Endothelial cell (in vitro differentiated cells): ENCODE data around the gene GH2. TPM values are rescaled to one million over a fixed set of nuclear protein-coding genes. Genes with fewer than 3 reads are reported as not detected.
A peak's percentile ranks its signal among the peaks of the same experiment; 100 is the strongest.

Experiments used
- DNase-seq: peaks from one replicate; pipeline ENCODE4 v3.0.0; 2021; ENCODE audit warnings: low spot score
- H3K27ac Mint-ChIP-seq: one replicate; pipeline ENCODE4 v1.8.0; 2021; ENCODE audit warnings: mixed read lengths, inconsistent platforms; ENCODE audit not compliant: unreplicated experiment
- H3K27me3 Mint-ChIP-seq: one replicate; pipeline ENCODE4 v1.8.0; 2021; ENCODE audit warnings: mild to moderate bottlenecking, moderate library complexity, mixed read lengths, inconsistent platforms; ENCODE audit not compliant: unreplicated experiment
- H3K36me3 Mint-ChIP-seq: one replicate; pipeline ENCODE4 v1.8.0; 2021; ENCODE audit warnings: mild to moderate bottlenecking, low read depth, mixed read lengths, inconsistent platforms; ENCODE audit not compliant: unreplicated experiment
- H3K4me1 Mint-ChIP-seq: one replicate; pipeline ENCODE4 v1.8.0; 2021; ENCODE audit warnings: mild to moderate bottlenecking, mixed read lengths, inconsistent platforms; ENCODE audit not compliant: unreplicated experiment
- H3K4me3 Mint-ChIP-seq: one replicate; pipeline ENCODE4 v1.8.0; 2021; ENCODE audit warnings: mild to moderate bottlenecking, mixed read lengths, inconsistent platforms; ENCODE audit not compliant: unreplicated experiment
- H3K9me3 Mint-ChIP-seq: one replicate; pipeline ENCODE4 v1.8.0; 2021; ENCODE audit warnings: mixed read lengths, inconsistent platforms; ENCODE audit not compliant: unreplicated experiment
- CTCF ChIP-seq: fragments of 200-600 bp; sonication (generic); IDR thresholded peaks from one replicate; pipeline ENCODE4 v1.5.0; 2021; ENCODE audit warnings: antibody characterized with exemption; ENCODE audit not compliant: unreplicated experiment
- total RNA-seq: library from RNA; stranded (reverse); fragmentation: NEBNext Ultra II Directional; extraction: Animal tissue kit (Norgen Biotek cat#: 25700); gene quantifications from one replicate; pipeline ENCODE4 v1.2.1, GENCODE V29; 2021; ENCODE audit not compliant: unreplicated experiment

GH2 gene
- total RNA-seq, 1 donor from 2014 or later, result not detected

- no peaks in the 10 kb centered on the region for H3K36me3 Mint-ChIP-seq
- no peaks in the 10 kb centered on the region for H3K9me3 Mint-ChIP-seq
- no peak for TF ChIP-seq CTCF
- DNase-seq, result peak; percentile 40
- peaks cover 22% of the 10 kb centered on the region for H3K4me1 Mint-ChIP-seq
- H3K4me3 Mint-ChIP-seq, result peak overlapping the region; percentile 99
- peaks cover 5% of the 10 kb centered on the region for H3K27me3 Mint-ChIP-seq
- H3K27ac Mint-ChIP-seq, result peak overlapping the region; percentile 92
These were observed 40.2 kb downstream of the GH2 start for GRCh38 chr17:63841350-63842172.

GRCh38 chr17:63840591-63841349 is 41.0 kb downstream of the GH2 start:
- no peak for TF ChIP-seq CTCF
- Mint-ChIP-seq H3K4me1 (peaks cover 22% of the 10 kb centered on the region), H3K4me3 (peak overlapping the region; percentile 99), H3K9me3 (no peaks in the 10 kb centered on the region), H3K27ac (no peak overlapping the region), H3K36me3 (peaks cover 2% of the 10 kb centered on the region), H3K27me3 (peaks cover 5% of the 10 kb centered on the region)
- no peak for DNase-seq

GRCh38 chr17:63838631-63839171 is 43.0 kb downstream of the GH2 start:
- peaks cover 4% of the 10 kb centered on the region for H3K27me3 Mint-ChIP-seq
- TF ChIP-seq CTCF, result no peak
- H3K9me3 Mint-ChIP-seq, result no peaks in the 10 kb centered on the region
- peaks cover 20% of the 10 kb centered on the region for H3K4me1 Mint-ChIP-seq
- H3K36me3 Mint-ChIP-seq, result peaks cover 14% of the 10 kb centered on the region
- H3K27ac Mint-ChIP-seq, result no peak overlapping the region
- DNase-seq, result no peak
- H3K4me3 Mint-ChIP-seq, result no peak overlapping the region

GRCh38 chr17:63837962-63838600 is 43.7 kb downstream of the GH2 start:
- no peak for TF ChIP-seq CTCF
- Mint-ChIP-seq H3K4me1 (peaks cover 18% of the 10 kb centered on the region), H3K27me3 (peaks cover 4% of the 10 kb centered on the region), H3K4me3 (no peak overlapping the region), H3K27ac (no peak overlapping the region), H3K36me3 (peaks cover 19% of the 10 kb centered on the region), H3K9me3 (no peaks in the 10 kb centered on the region)
- DNase-seq, result no peak
